A673 (cell line): Measurements from ENCODE around the gene F2RL2. TPM values are rescaled to one million over a fixed set of nuclear protein-coding genes. Genes with fewer than 3 reads are reported as not detected.
"Not testable (repeated sequence)": the region's sequence is repeated elsewhere in the genome, so short reads cannot be mapped to it uniquely, and the experiment has no call there.

Experiments
- BruUV-seq: library from RNA; stranded (reverse); fragments of 400-500 nt; replicated peaks from 2 replicates; lab custom pipeline; 2021; lab: Mats Ljungman, UMichigan
- CTCF ChIA-PET: fragments of 300-600 bp; sonication (Branson Sonifier 250); formaldehyde crosslinking; loops from one replicate; lab custom pipeline; 2022; ENCODE audit warnings: antibody characterized with exemption; lab: Charles Lee
- POLR2A ChIA-PET: fragments of 300-600 bp; sonication (Branson Sonifier 250); formaldehyde crosslinking; loops from one replicate; lab custom pipeline; 2022; ENCODE audit warnings: antibody characterized with exemption; ENCODE audit not compliant: low non-redundant PET; lab: Charles Lee
- DNase-seq: peaks from one replicate; pipeline ENCODE4 v3.0.0-alpha.2; 2015; ENCODE audit warnings: low spot score
- H3K27ac ChIP-seq: fragments of 200-600 bp; sonication (generic); 2 replicates; pipeline ENCODE4 v1.5.1; 2016; ENCODE audit warnings: mixed run types, low read depth, mild to moderate bottlenecking, mixed read lengths, antibody characterized with exemption, low read length; ENCODE audit not compliant: poor library complexity, severe bottlenecking
- H3K27me3 ChIP-seq: fragments of 200-600 bp; sonication (generic); replicated peaks from 2 replicates; pipeline ENCODE4 v1.6.1; 2017; ENCODE audit warnings: mixed run types, low read depth, mild to moderate bottlenecking, mixed read lengths, antibody characterized with exemption, low read length; ENCODE audit not compliant: insufficient read depth, poor library complexity
- H3K36me3 ChIP-seq: fragments of 200-600 bp; sonication (generic); 2 replicates; pipeline ENCODE4 v1.6.1; 2016; ENCODE audit warnings: mixed run types, mild to moderate bottlenecking, mixed read lengths, antibody characterized with exemption, low read length; ENCODE audit not compliant: insufficient read depth, poor library complexity, severe bottlenecking
- H3K4me1 ChIP-seq: fragments of 200-600 bp; sonication (generic); 2 replicates; pipeline ENCODE4 v1.6.1; 2017; ENCODE audit warnings: mixed run types, mild to moderate bottlenecking, mixed read lengths, antibody characterized with exemption, low read length; ENCODE audit not compliant: insufficient read depth, poor library complexity, severe bottlenecking
- H3K4me3 ChIP-seq: fragments of 200-600 bp; sonication (generic); 2 replicates; pipeline ENCODE4 v1.5.1; 2016; ENCODE audit warnings: low read depth, mixed run types, mild to moderate bottlenecking, mixed read lengths, low read length; ENCODE audit not compliant: poor library complexity, severe bottlenecking
- H3K9me3 ChIP-seq: fragments of 200-600 bp; sonication (generic); 2 replicates; pipeline ENCODE4 v1.6.1; 2016; ENCODE audit warnings: mixed run types, low read depth, mild to moderate bottlenecking, mixed read lengths, antibody characterized with exemption, low read length; ENCODE audit not compliant: poor library complexity, severe bottlenecking
- EZH2 ChIP-seq: fragments of 200-600 bp; sonication (generic); IDR thresholded peaks from 2 replicates; pipeline ENCODE4 v1.6.1; 2017; ENCODE audit warnings: borderline replicate concordance, low read depth, mild to moderate bottlenecking, mixed read lengths, antibody characterized with exemption, low read length; ENCODE audit not compliant: poor library complexity, severe bottlenecking
- intact Hi-C: fragments of 100-400 bp; cut with micrococcal nuclease; formaldehyde crosslinking; loops from one replicate; pipeline ENCODE4 v1.10.0; 2022; ENCODE audit not compliant: unreplicated experiment
- total RNA-seq: library from RNA; stranded (reverse); gene quantifications from 2 replicates; pipeline ENCODE4 v1.2.3, GENCODE V29; 2021
- TF ChIP-seq, protein P1 (sequence below): fragments of 300-800, 200-600 bp; sonication (generic); conservative IDR thresholded peaks from 2 replicates; pipeline ENCODE4 v1.5.1; 2017; ENCODE audit warnings: low read depth, mild to moderate bottlenecking, antibody characterized with exemption, low read length, moderate library complexity, mixed read lengths

Gene F2RL2
- total RNA-seq, 1 experiment from 2014 or later = 14.4 TPM

DNA sequence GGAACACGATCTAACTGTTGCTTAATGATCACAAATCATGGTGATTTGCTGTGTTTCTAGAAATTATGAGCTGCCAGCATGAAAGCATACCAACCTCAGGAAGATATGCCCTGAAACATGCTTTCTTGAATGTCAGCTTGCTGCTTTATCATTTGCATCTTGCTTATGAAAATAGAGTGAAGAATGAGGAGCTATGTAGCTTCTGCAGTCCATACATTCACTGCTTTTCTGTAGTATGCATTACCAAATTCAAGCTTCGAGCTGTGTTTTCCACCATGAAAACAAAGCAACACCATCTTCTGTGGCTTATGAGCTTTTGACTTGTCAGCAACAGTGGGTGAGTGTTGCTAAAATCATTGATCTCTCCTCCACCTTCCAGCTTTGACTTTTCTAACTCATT is 16.5 kb downstream of the F2RL2 start:
- BruUV-seq = no TSS peak
- Histone ChIP-seq H3K4me1 (peaks cover 51% of the 10 kb centered on the region), H3K4me3 (no peak overlapping the region), H3K9me3 (no peaks in the 10 kb centered on the region), H3K36me3 (no peaks in the 10 kb centered on the region), H3K27me3 (no peaks in the 10 kb centered on the region), H3K27ac (no peak overlapping the region)
- TF ChIP-seq, protein P1, sequence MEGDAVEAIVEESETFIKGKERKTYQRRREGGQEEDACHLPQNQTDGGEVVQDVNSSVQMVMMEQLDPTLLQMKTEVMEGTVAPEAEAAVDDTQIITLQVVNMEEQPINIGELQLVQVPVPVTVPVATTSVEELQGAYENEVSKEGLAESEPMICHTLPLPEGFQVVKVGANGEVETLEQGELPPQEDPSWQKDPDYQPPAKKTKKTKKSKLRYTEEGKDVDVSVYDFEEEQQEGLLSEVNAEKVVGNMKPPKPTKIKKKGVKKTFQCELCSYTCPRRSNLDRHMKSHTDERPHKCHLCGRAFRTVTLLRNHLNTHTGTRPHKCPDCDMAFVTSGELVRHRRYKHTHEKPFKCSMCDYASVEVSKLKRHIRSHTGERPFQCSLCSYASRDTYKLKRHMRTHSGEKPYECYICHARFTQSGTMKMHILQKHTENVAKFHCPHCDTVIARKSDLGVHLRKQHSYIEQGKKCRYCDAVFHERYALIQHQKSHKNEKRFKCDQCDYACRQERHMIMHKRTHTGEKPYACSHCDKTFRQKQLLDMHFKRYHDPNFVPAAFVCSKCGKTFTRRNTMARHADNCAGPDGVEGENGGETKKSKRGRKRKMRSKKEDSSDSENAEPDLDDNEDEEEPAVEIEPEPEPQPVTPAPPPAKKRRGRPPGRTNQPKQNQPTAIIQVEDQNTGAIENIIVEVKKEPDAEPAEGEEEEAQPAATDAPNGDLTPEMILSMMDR = no peak
- no peak for TF ChIP-seq EZH2
- intact Hi-C loops = no loop called here
- POLR2A ChIA-PET = no interaction called here
- DNase-seq = no peak
- CTCF ChIA-PET = interaction anchor here (1.6 kb wide), 1 partner anchor 168 kb away, joined by 6 read pairs; no protein-coding TSS in a partner anchor

DNA sequence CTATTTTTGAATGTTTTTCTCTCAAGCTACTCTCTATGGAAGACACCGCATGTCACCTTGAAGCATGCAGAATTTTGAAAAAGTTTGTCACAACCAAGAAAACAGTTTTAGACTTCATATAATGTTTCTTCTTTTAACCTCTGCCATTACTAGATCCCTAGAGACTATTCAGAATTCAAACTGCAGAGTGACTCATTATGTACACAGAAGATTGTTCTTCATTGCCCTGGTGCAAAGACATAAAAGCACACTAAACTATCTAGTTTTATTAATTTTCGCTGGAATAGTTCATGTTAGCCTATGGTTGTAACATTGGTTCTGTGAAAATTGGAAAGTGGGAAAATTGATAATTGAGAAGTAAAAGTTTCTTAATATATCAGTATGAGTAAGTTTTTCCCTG is 18.4 kb downstream of the F2RL2 start:
- intact Hi-C loops = no loop called here

DNA sequence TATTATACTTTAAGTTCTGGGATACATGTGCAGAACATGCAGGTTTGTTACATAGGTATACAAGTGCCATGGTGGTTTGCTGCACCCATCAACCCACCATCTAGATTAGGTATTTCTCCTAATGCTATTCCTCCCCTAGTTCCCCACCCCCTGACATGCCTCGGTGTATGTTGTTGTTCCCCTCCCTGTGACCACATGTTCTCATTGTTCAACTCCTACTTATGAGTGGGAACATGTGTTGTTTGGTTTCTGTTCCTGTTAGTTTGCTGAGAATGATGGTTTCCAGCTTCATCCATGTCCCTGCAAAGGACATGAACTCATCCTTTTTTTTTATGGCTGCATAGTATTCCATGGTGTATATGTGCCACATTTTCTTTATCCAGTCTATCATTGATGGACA is 19.2 kb downstream of the F2RL2 start:
- H3K27ac ChIP-seq, H3K36me3 ChIP-seq, POLR2A ChIA-PET, intact Hi-C loops, CTCF ChIA-PET, H3K9me3 ChIP-seq, BruUV-seq, DNase-seq, H3K4me3 ChIP-seq, H3K27me3 ChIP-seq: not testable (repeated sequence)
- H3K4me1 ChIP-seq = peaks cover 54% of the 10 kb centered on the region

More for the DNA sequence above, 18.4 kb downstream of the F2RL2 start:
- Histone ChIP-seq H3K27me3 (no peaks in the 10 kb centered on the region), H3K4me3 (no peak overlapping the region), H3K36me3 (no peaks in the 10 kb centered on the region), H3K9me3 (no peaks in the 10 kb centered on the region), H3K27ac (no peak overlapping the region), H3K4me1 (peaks cover 58% of the 10 kb centered on the region)
- TF ChIP-seq, protein P1 = no peak
- no peak for TF ChIP-seq EZH2
- DNase-seq = peak; percentile 39
- ChIA-PET CTCF (no interaction called here), POLR2A (no interaction called here)
- no TSS peak for BruUV-seq

DNA sequence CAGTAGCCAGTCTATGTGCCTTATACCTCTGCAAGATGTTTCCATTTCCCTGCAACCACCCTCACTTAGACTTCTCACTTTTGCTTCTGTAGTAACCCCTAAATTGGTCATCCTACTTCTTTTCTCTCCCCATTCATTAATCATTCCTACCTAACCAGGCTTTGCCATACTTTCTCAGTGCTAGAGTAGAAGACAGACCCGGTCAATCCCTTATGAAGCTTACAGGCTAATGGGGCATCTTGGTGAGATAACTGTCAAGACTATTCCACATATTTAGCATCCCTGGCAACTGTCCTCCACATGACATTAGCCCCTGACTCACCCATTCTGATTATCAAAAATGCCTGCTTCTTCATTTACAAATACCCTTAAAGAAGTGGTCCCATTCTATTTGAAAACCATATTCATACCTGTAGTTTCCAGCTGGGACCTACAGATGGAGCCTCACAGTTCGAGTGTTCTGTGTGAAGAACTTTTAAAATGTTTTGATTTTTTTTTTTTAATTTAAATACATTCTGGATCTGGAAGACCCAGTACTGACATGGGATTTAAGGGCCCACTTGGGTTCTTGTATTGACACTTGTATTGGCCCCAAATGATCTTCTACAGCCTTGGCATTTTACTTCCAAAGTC is 21.0 kb downstream of the F2RL2 start:
- POLR2A ChIA-PET = no interaction called here
- Histone ChIP-seq H3K27ac (no peak overlapping the region), H3K27me3 (no peaks in the 10 kb centered on the region), H3K9me3 (no peaks in the 10 kb centered on the region), H3K4me3 (no peak overlapping the region), H3K4me1 (peaks cover 44% of the 10 kb centered on the region), H3K36me3 (no peaks in the 10 kb centered on the region)
- no TSS peak for BruUV-seq
- DNase-seq = peak; percentile 45
- intact Hi-C loops = no loop called here
- TF ChIP-seq EZH2 = no peak
- TF ChIP-seq, protein P1 = peak; percentile 62
- CTCF ChIA-PET = interaction anchor here (0.6 to 3.9 kb wide), 8 partner anchors 14 to 266 kb away, joined by 3 to 63 read pairs (median 4); no protein-coding TSS in a partner anchor
